Measurements from ENCODE around the gene TEX12. TPM values are rescaled to one million over a fixed set of nuclear protein-coding genes. Genes with fewer than 3 reads are reported as not detected.

Gene TEX12
- not detected in 2 replicates for total RNA-seq (2014; rRNA removed; shearing (Covaris generic); ENCODE audit: low replicate concordance)

GRCh38 chr11:112167145-112167544 is at the start of gene TEX12:
TSS of gene TEX12 (plus strand) at chr11:112167372. CDS start at chr11:112169269, 1,897 bp downstream.
- Histone ChIP-seq H3K9ac (ENCODE audit: low read length) (no peak within 1 kb of the TSS), H3K4me3 (ENCODE audit: low read length) (no peak within 1 kb of the TSS), H3K27ac (ENCODE audit: low read length) (no peak within 1 kb of the TSS), H3K4me1 (ENCODE audit: low read length) (no peaks in the 10 kb centered on the region), H3K9me2 (replicated peaks; ENCODE audit: insufficient read depth, low read length) (no peaks in the 10 kb centered on the region), H2AFZ (ENCODE audit: low read length) (no peak within 1 kb of the TSS), H3K36me3 (ENCODE audit: insufficient read depth, low read length) (no peaks in the 10 kb centered on the region), H3K9me3 (ENCODE audit: low read length) (no peaks in the 10 kb centered on the region), H3K4me2 (ENCODE audit: low read depth, low read length, poor library complexity, severe bottlenecking) (no peak within 1 kb of the TSS), H3K79me2 (ENCODE audit: low read length) (no peaks in the 10 kb centered on the region), H4K20me1 (ENCODE audit: insufficient read depth, low read depth, low read length) (no peaks in the 10 kb centered on the region), H3K27me3 (ENCODE audit: low read length) (no peaks in the 10 kb centered on the region)
- DNase-seq, result no peak

GRCh38 chr11:112118176-112118575 is 49.0 kb upstream of the TEX12 start:
- Histone ChIP-seq H4K20me1 (ENCODE audit: insufficient read depth, low read depth, low read length) (no peaks in the 10 kb centered on the region), H3K27ac (ENCODE audit: low read length) (no peak overlapping the region), H3K4me2 (ENCODE audit: low read depth, low read length, poor library complexity, severe bottlenecking) (no peak overlapping the region), H3K27me3 (ENCODE audit: low read length) (no peaks in the 10 kb centered on the region), H3K4me3 (ENCODE audit: low read length) (no peak overlapping the region), H3K36me3 (ENCODE audit: insufficient read depth, low read length) (no peaks in the 10 kb centered on the region), H3K9ac (ENCODE audit: low read length) (no peak overlapping the region), H3K9me3 (ENCODE audit: low read length) (no peaks in the 10 kb centered on the region), H3K4me1 (ENCODE audit: low read length) (no peaks in the 10 kb centered on the region), H3K9me2 (replicated peaks; ENCODE audit: insufficient read depth, low read length) (no peaks in the 10 kb centered on the region), H2AFZ (ENCODE audit: low read length) (no peak overlapping the region), H3K79me2 (ENCODE audit: low read length) (no peaks in the 10 kb centered on the region)
- no peak for DNase-seq

DNA sequence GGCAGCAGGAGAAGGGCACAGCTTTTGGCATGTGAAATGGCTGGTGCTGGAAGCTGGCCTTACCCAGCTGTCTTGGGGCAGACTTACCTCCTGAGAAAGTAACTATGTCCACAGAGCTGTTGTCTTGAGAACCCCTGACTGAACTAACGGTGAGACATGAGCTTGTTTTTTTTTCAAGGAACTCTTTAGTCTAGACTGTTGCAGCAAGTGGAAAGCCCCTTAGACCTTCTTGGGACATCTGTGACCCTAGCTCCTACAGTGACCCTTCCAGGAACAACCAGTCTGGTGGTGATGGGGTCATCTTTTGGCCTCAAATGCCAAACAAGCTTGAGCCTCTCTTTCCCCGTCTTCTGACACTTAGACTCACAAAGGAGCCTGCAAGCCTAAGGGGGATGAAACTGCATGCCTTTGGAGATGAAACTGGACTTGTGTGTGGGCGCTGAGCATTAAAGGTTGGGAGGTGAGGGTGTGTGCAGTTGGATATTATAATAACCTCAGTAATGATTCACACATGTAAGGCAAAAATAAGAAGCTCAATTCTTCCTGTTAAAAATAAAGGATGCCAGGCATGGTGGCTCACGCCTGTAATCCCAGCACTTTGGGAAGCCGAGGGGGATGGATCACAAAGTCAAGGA is 45.1 kb upstream of the TEX12 start:
- Histone ChIP-seq H3K9me2 (replicated peaks; ENCODE audit: insufficient read depth, low read length) (no peaks in the 10 kb centered on the region), H3K79me2 (ENCODE audit: low read length) (no peaks in the 10 kb centered on the region), H3K27ac (ENCODE audit: low read length) (no peak overlapping the region), H3K9ac (ENCODE audit: low read length) (no peak overlapping the region), H3K4me3 (ENCODE audit: low read length) (no peak overlapping the region), H3K27me3 (ENCODE audit: low read length) (no peaks in the 10 kb centered on the region), H3K4me1 (ENCODE audit: low read length) (no peaks in the 10 kb centered on the region), H4K20me1 (ENCODE audit: insufficient read depth, low read depth, low read length) (no peaks in the 10 kb centered on the region), H3K9me3 (ENCODE audit: low read length) (no peaks in the 10 kb centered on the region), H3K4me2 (ENCODE audit: low read depth, low read length, poor library complexity, severe bottlenecking) (no peak overlapping the region), H3K36me3 (ENCODE audit: insufficient read depth, low read length) (no peaks in the 10 kb centered on the region), H2AFZ (ENCODE audit: low read length) (no peak overlapping the region)
- no peak for DNase-seq

DNA sequence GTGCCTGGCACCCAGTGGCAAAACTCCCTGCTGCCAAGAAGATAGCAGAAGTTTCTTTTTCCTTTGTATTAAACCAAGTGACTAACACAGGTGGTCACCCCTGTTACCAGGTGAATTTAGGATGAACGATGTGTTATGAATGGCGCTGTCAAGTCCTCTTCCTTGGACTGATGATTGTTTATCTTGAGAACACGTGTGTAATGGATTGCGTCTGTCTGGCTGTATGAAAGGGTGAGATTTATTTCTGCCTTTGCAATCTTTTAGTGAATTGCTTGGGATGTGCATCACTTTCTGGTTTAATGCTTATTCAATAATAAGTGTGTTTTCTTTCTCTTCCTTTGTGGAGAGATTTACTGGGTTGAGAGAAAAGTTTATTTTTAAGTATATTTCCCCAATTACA is 44.0 kb upstream of the TEX12 start:
- Histone ChIP-seq H3K9me2 (replicated peaks; ENCODE audit: insufficient read depth, low read length) (no peaks in the 10 kb centered on the region), H3K4me3 (ENCODE audit: low read length) (no peak overlapping the region), H3K27me3 (ENCODE audit: low read length) (no peaks in the 10 kb centered on the region), H3K9ac (ENCODE audit: low read length) (no peak overlapping the region), H3K4me1 (ENCODE audit: low read length) (no peaks in the 10 kb centered on the region), H3K36me3 (ENCODE audit: insufficient read depth, low read length) (no peaks in the 10 kb centered on the region), H2AFZ (ENCODE audit: low read length) (no peak overlapping the region), H3K9me3 (ENCODE audit: low read length) (no peaks in the 10 kb centered on the region), H3K27ac (ENCODE audit: low read length) (no peak overlapping the region), H4K20me1 (ENCODE audit: insufficient read depth, low read depth, low read length) (no peaks in the 10 kb centered on the region), H3K4me2 (ENCODE audit: low read depth, low read length, poor library complexity, severe bottlenecking) (no peak overlapping the region), H3K79me2 (ENCODE audit: low read length) (no peaks in the 10 kb centered on the region)
- DNase-seq, result no peak

DNA sequence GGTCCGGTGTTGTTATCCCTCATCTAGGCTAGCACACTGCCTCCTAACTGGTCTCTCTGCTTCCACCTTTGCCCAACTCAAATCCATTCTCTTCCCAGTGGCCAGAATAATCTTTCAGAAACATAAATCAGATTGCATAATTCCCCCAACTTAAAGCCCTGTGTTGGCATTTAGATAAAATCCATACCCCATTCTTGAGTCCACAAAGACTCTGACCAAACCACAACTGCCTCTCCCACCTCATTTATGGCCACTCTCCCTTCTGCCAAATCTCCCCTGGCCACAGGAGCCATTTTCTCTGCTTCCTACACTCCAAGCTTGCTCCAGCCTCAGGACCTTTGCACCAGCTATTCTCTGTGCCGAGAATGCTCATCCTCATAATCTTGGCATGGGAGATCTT is 40.1 kb upstream of the TEX12 start:
- no peak for DNase-seq
- no peak overlapping the region for H3K4me3 ChIP-seq (ENCODE audit: low read length)

GRCh38 chr11:112128483-112129121 is 38.6 kb upstream of the TEX12 start:
- no peak for DNase-seq
- Histone ChIP-seq H3K9me3 (ENCODE audit: low read length) (no peaks in the 10 kb centered on the region), H3K27ac (ENCODE audit: low read length) (no peak overlapping the region), H3K79me2 (ENCODE audit: low read length) (no peaks in the 10 kb centered on the region), H4K20me1 (ENCODE audit: insufficient read depth, low read depth, low read length) (no peaks in the 10 kb centered on the region), H3K4me2 (ENCODE audit: low read depth, low read length, poor library complexity, severe bottlenecking) (no peak overlapping the region), H3K9me2 (replicated peaks; ENCODE audit: insufficient read depth, low read length) (no peaks in the 10 kb centered on the region), H3K4me3 (ENCODE audit: low read length) (no peak overlapping the region), H3K4me1 (ENCODE audit: low read length) (no peaks in the 10 kb centered on the region), H2AFZ (ENCODE audit: low read length) (no peak overlapping the region), H3K36me3 (ENCODE audit: insufficient read depth, low read length) (no peaks in the 10 kb centered on the region), H3K27me3 (ENCODE audit: low read length) (no peaks in the 10 kb centered on the region), H3K9ac (ENCODE audit: low read length) (no peak overlapping the region)

More for the DNA sequence above, 40.1 kb upstream of the TEX12 start:
- Histone ChIP-seq H3K27ac (ENCODE audit: low read length) (no peak overlapping the region), H3K4me2 (ENCODE audit: low read depth, low read length, poor library complexity, severe bottlenecking) (no peak overlapping the region), H2AFZ (ENCODE audit: low read length) (no peak overlapping the region), H3K4me1 (ENCODE audit: low read length) (no peaks in the 10 kb centered on the region), H3K27me3 (ENCODE audit: low read length) (no peaks in the 10 kb centered on the region), H3K79me2 (ENCODE audit: low read length) (no peaks in the 10 kb centered on the region), H3K9ac (ENCODE audit: low read length) (no peak overlapping the region), H4K20me1 (ENCODE audit: insufficient read depth, low read depth, low read length) (no peaks in the 10 kb centered on the region), H3K36me3 (ENCODE audit: insufficient read depth, low read length) (no peaks in the 10 kb centered on the region), H3K9me3 (ENCODE audit: low read length) (no peaks in the 10 kb centered on the region), H3K9me2 (replicated peaks; ENCODE audit: insufficient read depth, low read length) (no peaks in the 10 kb centered on the region)

DNA sequence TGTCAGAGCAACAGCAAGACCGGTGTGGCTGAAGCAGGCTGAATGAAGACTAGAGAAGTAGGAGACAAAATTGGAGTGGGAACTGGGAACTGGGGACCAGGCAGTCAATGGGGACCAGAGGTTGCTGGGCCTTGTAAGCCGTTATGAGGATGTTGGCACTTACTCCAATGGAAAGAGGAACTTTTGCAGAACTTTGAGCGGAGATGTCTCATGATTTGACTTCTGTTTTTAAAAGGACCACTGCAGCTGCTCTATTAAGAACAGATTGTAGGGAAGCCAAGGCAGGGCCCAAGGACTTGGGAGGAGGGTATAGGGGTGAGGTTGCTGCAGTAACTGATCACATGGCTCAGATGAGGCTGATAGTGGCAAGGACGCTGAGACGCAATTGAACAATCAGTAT is 37.5 kb upstream of the TEX12 start:
- Histone ChIP-seq H3K27ac (ENCODE audit: low read length) (no peak overlapping the region), H3K4me2 (ENCODE audit: low read depth, low read length, poor library complexity, severe bottlenecking) (no peak overlapping the region), H3K4me1 (ENCODE audit: low read length) (no peaks in the 10 kb centered on the region), H3K9me2 (replicated peaks; ENCODE audit: insufficient read depth, low read length) (no peaks in the 10 kb centered on the region), H3K4me3 (ENCODE audit: low read length) (no peak overlapping the region), H3K79me2 (ENCODE audit: low read length) (no peaks in the 10 kb centered on the region), H3K9me3 (ENCODE audit: low read length) (no peaks in the 10 kb centered on the region), H2AFZ (ENCODE audit: low read length) (no peak overlapping the region), H3K9ac (ENCODE audit: low read length) (no peak overlapping the region), H4K20me1 (ENCODE audit: insufficient read depth, low read depth, low read length) (no peaks in the 10 kb centered on the region), H3K27me3 (ENCODE audit: low read length) (no peaks in the 10 kb centered on the region), H3K36me3 (ENCODE audit: insufficient read depth, low read length) (no peaks in the 10 kb centered on the region)
- DNase-seq, result no peak

GRCh38 chr11:112132737-112133136 is 34.4 kb upstream of the TEX12 start:
- Histone ChIP-seq H3K36me3 (ENCODE audit: insufficient read depth, low read length) (no peaks in the 10 kb centered on the region), H3K9me2 (replicated peaks; ENCODE audit: insufficient read depth, low read length) (no peaks in the 10 kb centered on the region), H3K9ac (ENCODE audit: low read length) (no peak overlapping the region), H3K79me2 (ENCODE audit: low read length) (no peaks in the 10 kb centered on the region), H3K4me3 (ENCODE audit: low read length) (no peak overlapping the region), H4K20me1 (ENCODE audit: insufficient read depth, low read depth, low read length) (no peaks in the 10 kb centered on the region), H3K9me3 (ENCODE audit: low read length) (no peaks in the 10 kb centered on the region), H3K27me3 (ENCODE audit: low read length) (no peaks in the 10 kb centered on the region), H3K4me1 (ENCODE audit: low read length) (no peaks in the 10 kb centered on the region), H3K27ac (ENCODE audit: low read length) (no peak overlapping the region), H2AFZ (ENCODE audit: low read length) (no peak overlapping the region), H3K4me2 (ENCODE audit: low read depth, low read length, poor library complexity, severe bottlenecking) (no peak overlapping the region)
- no peak for DNase-seq

Measured in Karpas-422 (cell line).